ENCODE measurements around the gene RIMKLB. TPM values are rescaled to one million over a fixed set of nuclear protein-coding genes. Genes with fewer than 3 reads are reported as not detected.

RIMKLB gene
- total RNA-seq, result 9.7 TPM
- long read RNA-seq, full-length matches to known transcripts, result 4 of 8 reads
- long read RNA-seq, partial matches to known transcripts, result 0 of 8 reads
- long read RNA-seq, other reads (novel, unspliced or antisense), result 4 of 8 reads

GRCh38 chr12:8697476-8698131 is at the start of gene RIMKLB:
RIMKLB (plus strand) TSS chr12:8697991; CDS start chr12:8713867, 15,876 bp downstream.
- ATAC-seq (peak; percentile 93), DNase-seq (peak; percentile 93)
- intact Hi-C loops (cut with micrococcal nuclease), result no loop called here

- intact Hi-C loops (cut with micrococcal nuclease), result no loop called here
- no peak for DNase-seq
- ATAC-seq, result no peak
These were observed 49.1 kb upstream of the RIMKLB start for GRCh38 chr12:8648576-8649205.

GRCh38 chr12:8655421-8655820 is 42.4 kb upstream of the RIMKLB start:
- intact Hi-C loops (cut with micrococcal nuclease), result no loop called here
- ATAC-seq (no peak), DNase-seq (no peak)

- ATAC-seq (no peak), DNase-seq (no peak)
- intact Hi-C loops (cut with micrococcal nuclease), result no loop called here
These were observed 39.4 kb upstream of the RIMKLB start for GRCh38 chr12:8658346-8658745.

GRCh38 chr12:8661016-8661415 is 36.8 kb upstream of the RIMKLB start:
- intact Hi-C loops (cut with micrococcal nuclease), result no loop called here
- DNase-seq, result no peak
- no peak for ATAC-seq

- intact Hi-C loops (cut with micrococcal nuclease), result no loop called here
- no peak for DNase-seq
- no peak for ATAC-seq
These were observed 36.0 kb upstream of the RIMKLB start for GRCh38 chr12:8661751-8662150.

DNA sequence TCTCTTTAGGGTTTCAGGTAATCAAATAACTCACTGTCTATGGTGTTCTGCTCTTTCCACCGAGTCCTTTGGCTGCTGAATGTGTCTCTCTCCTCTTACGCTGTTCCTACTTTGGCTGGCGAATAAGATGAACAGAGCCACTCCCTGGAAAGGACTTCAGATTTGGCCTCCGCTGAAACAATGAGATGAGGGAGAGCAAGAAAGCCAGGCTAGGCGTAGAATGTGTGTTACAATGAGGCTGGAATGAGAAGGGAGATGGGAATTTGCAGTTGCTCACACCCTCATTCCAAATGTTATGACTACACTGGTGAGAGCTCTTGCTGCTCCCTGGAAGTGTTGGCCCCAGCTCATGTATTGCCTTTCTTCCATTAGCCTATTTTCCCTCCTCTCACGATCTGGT is 35.2 kb upstream of the RIMKLB start, which contains the start of gene MFAP5:
TSS of gene MFAP5 (minus strand) at position 234 of the 400 bp plus-strand sequence. CDS start 722 bp downstream, outside the sequence.
- intact Hi-C loops (cut with micrococcal nuclease), result no loop called here
- DNase-seq (no peak), ATAC-seq (peak; percentile 74)

DNA sequence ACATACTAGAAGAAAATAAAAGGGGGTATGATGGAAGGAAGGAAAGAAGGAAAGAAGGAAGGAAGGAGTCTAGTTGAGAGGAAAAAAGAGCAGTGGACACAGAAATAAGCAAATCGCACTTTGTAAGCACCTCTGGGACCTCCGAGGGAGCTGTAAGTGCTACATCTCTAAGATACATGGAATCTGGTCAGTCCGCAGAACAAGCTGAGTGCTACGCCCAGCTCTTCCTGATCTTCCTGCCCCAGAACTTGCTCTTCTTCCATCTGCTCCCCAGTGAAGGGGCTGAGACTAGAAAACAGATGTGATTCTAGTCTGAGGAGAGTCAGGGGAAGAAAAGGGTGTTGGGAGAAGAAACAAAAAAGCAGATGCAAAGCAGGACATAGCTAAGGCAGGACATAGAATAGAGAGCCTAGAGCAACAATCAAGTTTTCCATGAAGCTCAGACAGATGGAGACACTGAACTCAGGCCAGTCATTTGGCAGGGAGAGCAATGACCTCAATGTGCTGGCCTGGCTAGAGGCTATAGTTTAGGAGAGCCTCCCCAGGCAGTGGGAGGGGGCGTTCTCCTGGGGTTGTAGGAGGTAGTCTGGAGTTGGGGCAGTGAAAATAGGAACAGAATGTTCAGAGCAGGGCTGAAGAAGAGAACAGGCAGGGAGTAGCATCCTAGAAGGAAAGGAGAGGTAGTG is 33.4 kb upstream of the RIMKLB start:
- intact Hi-C loops (cut with micrococcal nuclease), result no loop called here
- peak; percentile 82 for DNase-seq
- ATAC-seq, result peak; percentile 86

GRCh38 chr12:8665759-8666158 is 32.0 kb upstream of the RIMKLB start:
- intact Hi-C loops (cut with micrococcal nuclease), result no loop called here
- DNase-seq (no peak), ATAC-seq (peak; percentile 25)

GRCh38 chr12:8667270-8667669 is 30.5 kb upstream of the RIMKLB start:
- ATAC-seq (no peak), DNase-seq (no peak)
- intact Hi-C loops (cut with micrococcal nuclease), result no loop called here

- intact Hi-C loops (cut with micrococcal nuclease), result no loop called here
- ATAC-seq (peak; percentile 9), DNase-seq (no peak)
These were observed 29.4 kb upstream of the RIMKLB start for GRCh38 chr12:8668441-8668840.

GRCh38 chr12:8672381-8672780 is 25.4 kb upstream of the RIMKLB start:
- intact Hi-C loops (cut with micrococcal nuclease), result no loop called here
- no peak for DNase-seq
- ATAC-seq, result no peak

- intact Hi-C loops (cut with micrococcal nuclease), result no loop called here
- no peak for ATAC-seq
- DNase-seq, result no peak
These were observed 22.2 kb upstream of the RIMKLB start for GRCh38 chr12:8675591-8676036.

DNA sequence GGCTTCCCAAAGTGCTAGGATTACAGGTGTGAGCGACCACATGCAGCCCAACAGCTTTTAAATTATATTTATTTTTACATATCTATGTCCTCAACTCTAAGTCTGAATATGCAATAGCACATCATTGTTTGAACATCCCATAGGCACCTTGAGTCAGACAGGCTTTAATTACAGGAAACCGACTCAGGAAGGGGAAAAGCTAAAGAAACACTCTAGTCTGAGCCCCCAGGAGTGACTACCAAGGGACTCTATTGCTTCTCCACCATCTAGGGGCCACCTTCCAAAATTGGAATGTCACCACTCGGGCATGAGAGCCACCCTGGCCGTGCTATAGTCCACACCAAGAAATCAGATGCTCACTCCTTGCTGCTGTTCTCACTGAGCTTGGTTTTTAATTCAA is 21.1 kb upstream of the RIMKLB start:
- DNase-seq (no peak), ATAC-seq (no peak)
- intact Hi-C loops (cut with micrococcal nuclease), result no loop called here

- intact Hi-C loops (cut with micrococcal nuclease), result no loop called here
- DNase-seq (no peak), ATAC-seq (no peak)
These were observed 20.4 kb upstream of the RIMKLB start for GRCh38 chr12:8677362-8677761.

DNA sequence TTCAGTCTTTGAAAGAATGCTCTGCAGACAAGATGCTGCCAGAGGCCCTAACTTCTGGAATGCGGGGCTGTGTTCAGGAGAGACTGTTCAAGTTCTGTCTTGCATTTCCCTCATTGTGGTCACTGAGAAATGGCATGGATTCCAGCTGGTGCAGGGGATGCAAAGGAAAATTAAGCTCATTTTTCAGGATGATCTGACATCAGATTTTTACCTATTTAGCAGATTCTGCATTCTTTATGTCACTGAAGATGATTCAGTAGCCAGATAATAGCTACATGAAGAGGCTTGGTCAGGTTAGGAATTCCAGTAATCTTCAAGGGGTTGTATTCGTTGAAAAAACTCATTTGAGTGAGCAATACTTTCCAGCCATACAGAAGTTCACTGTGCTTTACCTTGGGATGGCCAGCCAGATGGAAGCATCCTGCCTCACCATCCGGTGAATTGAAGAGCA is 19.1 kb upstream of the RIMKLB start:
- intact Hi-C loops (cut with micrococcal nuclease), result no loop called here
- DNase-seq, result no peak
- ATAC-seq, result no peak

DNA sequence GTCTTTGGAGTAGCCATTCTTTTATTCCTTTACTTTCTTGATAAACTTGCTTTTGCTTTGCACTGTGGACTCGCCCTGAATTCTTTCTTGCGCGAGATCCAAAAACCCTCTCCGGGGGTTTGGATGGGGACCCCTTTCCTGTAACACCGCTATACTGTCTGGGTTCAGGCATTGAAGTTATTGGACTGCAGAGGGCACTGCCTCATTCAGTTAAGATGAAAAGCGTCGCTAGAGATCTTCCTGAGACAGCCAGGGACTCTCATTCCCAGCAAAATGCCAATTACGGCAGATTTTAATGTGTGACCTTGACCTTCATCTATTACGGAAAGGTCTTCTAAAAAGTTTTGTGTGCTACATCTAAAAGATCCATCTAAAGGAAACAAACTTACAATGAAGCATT is 17.3 kb upstream of the RIMKLB start:
- DNase-seq (no peak), ATAC-seq (no peak)
- intact Hi-C loops (cut with micrococcal nuclease), result loop anchor here (5.0 to 10.0 kb wide), 2 partner anchors 212 to 364 kb away; no protein-coding TSS in a partner anchor

DNA sequence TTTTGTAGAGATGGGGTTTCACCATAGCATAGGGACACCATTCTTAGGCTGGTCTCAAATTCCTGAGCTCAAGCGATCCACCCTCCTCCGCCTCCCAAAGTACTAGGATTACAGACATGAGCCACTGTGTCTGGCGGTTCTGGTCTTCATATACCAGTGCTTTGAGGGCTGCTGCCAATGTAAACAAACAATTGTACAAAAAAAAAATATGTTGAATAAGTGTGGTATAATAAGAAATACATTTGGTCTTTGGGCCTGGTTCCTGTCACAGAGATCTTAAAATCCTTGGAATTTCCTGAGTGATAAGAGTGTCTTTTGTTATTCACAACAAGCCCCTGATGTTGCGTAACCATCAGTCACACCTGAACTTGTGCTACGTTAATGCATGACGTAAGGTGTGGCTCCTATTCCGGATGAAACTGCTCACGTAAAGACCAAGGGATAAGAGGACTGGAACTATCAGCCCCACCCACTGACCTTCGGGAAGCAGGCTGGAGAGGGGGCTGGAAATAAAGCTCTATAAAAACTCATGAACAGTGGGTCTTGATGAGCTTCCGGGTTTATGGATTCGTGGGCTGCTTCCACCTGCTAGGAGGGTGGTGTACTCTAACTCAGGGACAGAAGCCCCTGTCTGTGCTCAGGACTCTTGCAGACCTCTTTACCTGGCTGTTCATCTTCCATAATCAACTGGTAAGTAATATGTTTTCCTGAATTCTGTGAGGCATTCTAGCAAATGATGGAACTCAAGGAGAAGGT is 16.5 kb upstream of the RIMKLB start:
- intact Hi-C loops (cut with micrococcal nuclease), result loop anchor here (5.0 to 10.0 kb wide), 2 partner anchors 211 to 363 kb away; no protein-coding TSS in a partner anchor
- ATAC-seq, result peak; percentile 59
- no peak for DNase-seq

DNA sequence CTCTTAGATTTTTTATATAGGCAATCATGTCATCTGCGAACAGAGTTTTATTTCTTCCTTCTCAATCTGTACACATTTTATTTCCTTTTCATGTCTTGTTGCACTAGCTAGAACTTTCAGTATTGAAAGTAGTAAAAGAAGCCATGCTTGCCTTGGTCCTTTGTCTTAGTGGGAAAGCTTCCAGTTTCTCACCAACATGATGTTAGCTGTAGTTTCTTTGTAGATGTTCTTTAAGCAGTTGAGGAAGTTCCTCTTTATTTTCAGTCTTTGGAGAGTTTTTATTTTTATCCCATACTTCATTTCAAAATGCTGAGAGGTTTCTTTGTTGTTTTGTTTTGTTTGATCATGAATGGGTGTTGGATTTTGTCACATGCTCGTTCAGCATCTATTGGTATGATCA is 12.7 kb upstream of the RIMKLB start:
- DNase-seq (no peak), ATAC-seq (no peak)
- intact Hi-C loops (cut with micrococcal nuclease), result loop anchor here (10.0 kb wide), 1 partner anchor 360 kb away; no protein-coding TSS in a partner anchor

Data from left ventricle myocardium superior (tissue), 1 donor.